GM18519 (cell line): ENCODE results near the gene PEX10.
"Not testable (repeated sequence)": the region's sequence is repeated elsewhere in the genome, so short reads cannot be mapped to it uniquely, and the experiment has no call there.

Experiments used
- ATAC-seq: cut with Tn5 transposase; IDR thresholded peaks from one replicate; pipeline ENCODE4 v1.9.1; 2021; ENCODE audit warnings: mild to moderate bottlenecking, moderate library complexity; ENCODE audit not compliant: unreplicated experiment, low FRiP score

The PEX10 gene

DNA sequence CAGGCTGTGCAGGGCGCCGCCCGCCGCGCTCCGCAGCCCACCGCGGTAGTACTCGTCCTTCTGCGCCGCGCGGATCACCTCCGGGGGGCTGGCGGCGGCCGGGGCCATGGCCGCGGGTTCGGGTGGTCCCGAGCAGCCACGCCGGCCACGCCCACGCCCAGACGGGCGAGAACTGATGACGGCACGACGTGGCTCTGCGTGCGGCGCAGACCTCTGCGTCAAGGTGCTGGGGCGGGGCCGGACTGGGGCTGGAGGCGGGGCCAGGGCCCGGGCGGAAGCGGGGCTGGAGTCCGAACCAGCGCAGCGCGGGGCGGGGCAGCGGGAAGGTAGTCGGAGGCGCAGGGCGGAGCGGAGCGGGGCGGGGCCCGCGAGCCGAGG, at the start of gene PEX10:
PEX10 (minus strand) TSS at position 170 of the 378 bp plus-strand sequence; CDS start at position 108, 62 bp downstream.
- peak; percentile 72 for ATAC-seq

DNA sequence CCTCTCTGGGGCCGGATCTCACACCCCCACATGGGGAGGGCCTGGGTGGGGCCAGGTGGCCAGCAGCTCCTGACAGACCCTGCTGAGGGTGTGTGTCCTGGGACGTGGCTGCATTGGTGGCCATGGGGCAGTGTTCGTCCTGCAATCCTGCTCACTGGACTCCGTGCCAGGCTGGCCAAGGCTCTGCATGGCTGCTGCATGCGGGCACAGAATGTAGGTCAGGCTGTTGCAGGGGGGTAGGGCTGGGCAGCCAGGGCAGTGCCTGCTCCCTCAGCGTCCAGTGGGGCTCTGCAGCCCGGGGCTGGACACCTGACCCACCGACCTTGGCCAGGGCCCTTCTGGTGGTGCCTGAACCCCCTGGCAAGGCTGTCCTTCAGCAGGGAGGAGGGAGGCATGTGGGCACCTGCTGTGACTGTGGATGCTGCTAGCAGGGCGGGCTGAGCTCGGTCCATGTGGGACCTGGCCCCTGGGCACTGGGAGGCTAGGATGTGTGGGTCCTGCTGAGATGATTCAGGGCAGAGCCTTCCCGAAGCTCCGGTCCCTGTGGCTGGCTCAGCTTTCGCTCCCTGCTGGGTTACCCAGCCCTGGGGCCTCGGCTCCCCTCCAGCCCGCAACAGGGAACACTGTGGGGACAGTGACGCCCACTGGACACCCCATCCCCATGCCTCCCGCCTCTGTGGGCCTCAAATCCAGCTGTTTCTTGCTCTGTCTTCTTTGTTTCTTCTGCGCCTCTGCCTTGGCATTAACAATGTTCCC, 48.8 kb upstream of the PEX10 start:
- no peak for ATAC-seq

DNA sequence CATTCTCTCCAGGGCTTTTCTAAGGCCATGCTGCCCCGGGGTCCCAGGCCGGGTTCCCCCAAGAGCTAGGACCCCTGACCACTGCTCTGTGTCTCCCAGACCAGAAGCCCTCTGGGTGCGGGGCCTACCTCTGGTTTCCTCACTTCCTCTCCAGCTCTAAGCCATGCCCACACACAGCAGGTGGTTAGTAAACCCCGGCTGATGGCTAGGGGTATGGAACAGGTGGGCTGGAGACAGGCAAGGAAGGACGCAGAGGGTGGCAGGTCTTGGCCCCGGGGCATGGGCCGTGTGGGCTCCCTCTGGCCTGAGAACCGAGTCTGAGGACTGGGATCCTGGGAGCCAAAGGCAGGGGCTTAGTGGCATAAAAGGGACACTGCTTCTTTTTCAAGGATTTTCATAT, 47.8 kb upstream of the PEX10 start:
- no peak for ATAC-seq

DNA sequence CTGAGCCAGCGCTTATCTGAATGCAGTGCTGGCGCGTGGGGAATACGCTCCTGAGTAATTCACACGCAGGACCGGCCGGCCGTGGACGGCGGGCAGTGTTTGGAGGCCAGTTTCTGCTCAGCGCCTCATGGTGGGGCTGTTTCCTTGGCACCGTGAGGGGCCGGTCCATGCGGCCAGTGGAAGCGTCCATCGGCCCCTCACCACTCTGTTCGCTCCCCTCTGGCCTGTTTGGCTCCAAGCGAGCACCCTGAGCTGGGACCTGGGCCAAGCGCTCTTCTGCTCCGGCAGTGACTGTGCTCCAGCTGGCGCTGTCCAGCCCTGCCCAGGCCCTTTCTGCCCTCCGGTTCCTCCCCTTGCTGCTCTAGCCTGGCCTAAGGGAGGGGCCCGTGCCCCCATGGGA, 47.4 kb upstream of the PEX10 start:
- ATAC-seq = no peak

DNA sequence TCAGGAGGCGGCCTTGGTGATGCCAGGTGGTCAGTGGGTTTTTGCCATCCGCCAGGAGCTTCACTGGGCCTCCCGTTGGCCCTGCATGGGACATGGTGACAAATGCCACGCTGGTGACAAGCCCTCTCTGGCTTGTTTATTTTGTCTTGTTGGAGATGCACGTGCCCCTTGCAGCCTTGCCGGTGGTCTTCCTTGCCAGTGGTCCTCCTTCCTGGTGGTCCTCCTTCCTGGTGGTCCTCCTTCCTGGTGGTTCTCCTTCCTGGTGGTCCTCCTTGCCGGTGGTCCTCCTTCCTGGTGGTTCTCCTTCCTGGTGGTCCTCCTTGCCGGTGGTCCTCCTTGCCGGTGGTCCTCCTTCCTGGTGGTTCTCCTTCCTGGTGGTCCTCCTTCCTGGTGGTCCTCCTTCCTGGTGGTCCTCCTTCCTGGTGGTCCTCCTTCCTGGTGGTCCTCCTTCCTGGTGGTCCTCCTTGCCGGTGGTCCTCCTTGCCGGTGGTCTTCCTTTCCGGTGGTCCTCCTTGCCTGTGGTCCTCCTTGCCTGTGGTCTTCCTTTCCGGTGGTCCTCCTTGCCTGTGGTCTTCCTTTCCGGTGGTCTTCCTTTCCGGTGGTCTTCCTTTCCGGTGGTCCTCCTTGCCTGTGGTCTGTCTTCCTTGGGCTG, 46.9 kb upstream of the PEX10 start:
- not testable (repeated sequence) for ATAC-seq

DNA sequence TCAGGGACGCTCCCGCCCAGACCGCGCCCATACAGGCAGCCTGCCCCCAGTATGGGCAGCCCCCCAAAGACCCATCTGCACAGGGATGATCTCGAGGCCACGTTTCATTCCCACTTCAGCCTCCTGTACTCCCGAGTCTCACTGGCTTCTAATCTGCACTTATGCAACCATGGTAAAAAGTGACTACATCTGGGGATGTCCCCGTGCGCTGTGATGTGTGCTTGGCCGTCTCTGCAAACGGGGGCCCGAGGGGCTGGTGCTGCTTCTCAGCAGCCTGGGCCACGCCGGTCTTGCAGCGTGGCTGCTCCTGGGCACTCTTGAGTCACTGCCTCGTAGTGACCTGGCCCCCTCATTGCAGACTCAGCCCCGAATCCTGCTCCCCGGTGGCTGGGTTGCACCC, 46.3 kb upstream of the PEX10 start:
- ATAC-seq = no peak

DNA sequence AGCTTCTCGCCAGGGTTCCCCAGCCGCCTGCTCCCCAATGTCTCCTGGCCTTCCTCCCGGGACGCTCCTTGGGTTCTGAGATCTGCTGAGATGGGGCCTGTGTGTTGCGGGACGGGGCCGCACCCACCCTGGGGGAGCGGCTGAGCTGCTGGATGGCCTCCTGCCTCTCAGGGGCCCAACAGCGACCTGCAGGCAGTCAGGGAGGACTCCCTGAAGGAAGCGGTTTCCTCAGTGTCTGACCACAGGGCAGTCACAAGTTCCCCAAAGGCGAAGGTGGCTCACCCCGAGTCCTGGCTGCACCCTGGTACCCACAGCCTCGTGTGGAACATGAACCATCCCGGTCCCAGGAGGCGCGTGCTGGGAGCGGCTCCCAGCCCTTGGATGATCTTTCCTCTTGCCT, 45.1 kb upstream of the PEX10 start:
- ATAC-seq = no peak

DNA sequence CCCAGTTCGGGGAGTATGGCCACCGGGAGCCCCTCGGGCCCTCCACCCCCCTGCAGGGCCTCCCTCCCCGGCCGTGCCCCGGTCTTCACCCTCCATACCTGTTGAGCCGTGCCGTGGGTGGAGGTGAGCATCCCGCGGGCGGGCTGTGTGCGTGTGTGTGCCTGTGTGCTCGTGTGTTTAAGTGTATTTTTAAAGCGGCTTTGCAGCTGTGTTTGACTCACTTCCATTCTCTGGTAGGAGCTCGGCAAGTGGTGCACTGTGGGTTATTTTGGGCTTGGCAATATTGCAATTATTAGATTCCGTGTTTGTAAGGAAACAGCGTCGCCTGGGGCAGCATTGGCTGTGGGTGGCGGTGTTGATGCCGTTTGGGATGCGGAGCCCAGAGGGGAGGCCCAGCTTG, 43.4 kb upstream of the PEX10 start:
- no peak for ATAC-seq

DNA sequence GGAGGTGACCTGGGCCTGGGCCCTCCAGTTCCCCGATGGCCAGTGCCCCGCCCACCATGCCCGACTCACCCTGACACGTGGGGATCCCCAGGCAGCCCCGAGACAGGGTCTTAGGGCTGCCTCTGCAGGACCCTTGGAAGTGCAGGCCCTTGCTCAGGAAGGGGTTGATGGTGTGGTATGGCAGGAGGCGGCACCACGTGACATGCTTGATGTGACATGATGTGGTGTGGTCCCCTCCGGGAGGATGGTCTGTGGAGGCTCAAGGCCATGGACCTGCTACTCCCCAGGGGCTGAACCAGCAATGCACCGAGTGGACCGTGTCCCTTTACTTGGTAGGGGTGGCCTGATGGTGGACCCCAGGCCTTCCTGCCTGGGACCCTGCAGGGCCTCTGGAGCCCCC, 41.9 kb upstream of the PEX10 start:
- no peak for ATAC-seq

DNA sequence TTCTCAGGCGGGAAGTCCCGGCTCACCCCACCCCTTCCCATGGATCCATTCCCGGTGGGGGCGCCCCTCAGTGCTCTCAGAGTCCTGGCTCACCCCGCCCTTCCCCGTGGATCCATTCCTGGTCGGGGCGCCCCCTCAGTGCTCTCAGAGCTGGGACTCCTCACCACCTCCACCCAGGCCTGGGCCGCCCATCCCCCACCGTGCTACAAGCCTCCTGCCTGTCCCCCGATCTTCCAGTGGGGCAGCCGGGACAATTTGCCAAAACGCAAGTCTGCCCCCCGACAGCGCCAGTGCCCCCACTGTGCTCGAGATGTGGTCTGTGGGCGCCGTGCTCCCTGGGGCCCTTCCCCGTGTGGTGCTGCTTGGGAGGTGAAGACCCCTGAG, 40.6 kb upstream of the PEX10 start:
- no peak for ATAC-seq

DNA sequence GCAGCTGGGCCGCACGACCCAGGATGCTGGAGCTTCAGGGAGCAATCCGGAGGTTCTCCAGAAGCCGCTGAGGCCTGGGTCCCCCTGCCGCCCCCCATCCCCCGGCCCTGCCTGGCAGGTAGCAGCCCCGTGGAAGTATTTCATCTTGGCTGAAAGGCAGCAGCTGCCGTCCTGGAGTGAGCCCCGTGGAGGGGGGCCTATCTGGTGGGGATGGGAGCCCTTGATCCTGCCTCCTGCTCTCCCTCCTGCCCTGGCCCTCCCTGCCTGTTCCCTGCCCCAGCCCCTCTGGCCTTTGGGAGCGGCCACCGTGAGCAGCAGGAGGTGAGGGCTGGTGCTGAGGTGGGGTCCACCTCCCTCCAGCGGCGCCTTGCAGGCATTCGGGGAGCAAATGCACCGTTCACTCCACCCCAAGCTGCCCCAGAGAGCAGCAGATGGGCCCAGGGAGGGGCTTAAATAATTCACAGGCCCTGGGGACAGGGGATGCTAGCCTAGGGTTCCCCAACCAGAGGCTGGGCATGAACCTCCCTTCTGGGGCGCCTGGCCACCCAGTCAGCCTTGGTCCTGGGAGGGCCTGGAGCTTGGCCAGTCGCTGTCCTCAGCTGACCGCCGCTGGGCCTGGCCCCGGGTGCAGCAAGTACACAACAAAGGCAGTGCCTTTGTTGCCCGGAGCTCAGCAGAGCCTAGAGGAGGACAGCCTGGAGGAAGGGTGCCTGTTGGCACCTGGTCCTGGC, 40.0 kb upstream of the PEX10 start:
- ATAC-seq = no peak

DNA sequence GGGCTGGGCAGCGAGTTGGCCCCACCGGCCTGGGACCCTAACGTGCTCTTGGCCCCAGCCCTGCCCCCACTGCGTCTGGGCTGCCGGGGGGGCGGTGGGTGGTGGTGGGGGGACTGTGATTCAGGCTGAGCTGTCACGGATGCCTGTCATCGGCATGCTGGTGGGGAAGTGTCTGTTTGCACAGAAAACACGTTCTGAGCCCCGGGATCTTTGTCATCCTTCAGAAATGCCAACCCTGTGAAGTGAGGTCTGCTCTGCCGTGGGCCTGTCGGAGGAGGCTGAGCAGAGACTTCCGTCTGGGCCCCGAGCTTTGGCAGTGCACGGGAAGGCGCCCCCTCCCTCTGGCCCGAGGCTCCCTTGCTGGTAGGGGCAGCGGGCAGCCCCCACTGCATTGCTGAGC, 39.4 kb upstream of the PEX10 start:
- ATAC-seq = no peak

DNA sequence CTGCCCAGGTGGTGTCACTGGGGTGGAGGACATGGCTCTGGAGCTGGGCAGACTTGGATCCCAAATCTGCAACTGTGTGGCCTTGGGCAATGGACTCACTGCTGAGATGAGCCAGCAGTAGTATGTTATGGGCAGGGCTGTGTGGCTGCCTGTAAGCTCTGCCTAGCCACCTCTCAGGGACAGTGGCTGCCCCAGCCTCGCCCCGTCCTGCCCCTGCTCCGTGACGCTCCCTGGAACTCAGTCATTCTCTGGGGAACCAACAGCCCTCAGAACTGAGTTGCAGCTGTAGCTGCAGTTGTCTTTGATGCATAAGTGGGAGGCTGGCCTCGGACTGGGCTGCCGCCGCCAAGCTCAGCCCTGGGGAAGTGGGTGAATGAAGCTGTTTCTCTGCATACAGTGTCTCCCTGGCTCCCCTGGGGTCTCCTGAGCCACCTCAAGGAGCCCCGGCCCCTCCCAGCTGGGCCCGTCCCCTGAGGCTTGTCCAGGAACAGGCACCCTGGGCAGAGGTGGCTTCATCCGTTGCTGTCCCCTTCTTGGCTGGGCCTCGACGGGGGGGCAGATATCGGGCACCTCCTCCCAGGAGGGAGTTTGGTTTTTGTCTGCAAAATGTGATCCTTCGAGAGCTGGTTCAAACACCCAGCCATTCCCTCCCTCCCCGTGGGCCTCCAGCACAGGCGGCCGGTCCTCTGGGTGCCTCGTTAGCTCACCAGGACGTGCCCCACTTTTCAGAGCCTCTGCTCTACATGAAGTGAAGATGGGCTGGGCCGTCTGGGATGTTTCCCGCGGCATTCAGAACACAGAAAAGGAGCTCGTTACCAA, 37.5 kb upstream of the PEX10 start:
- no peak for ATAC-seq

DNA sequence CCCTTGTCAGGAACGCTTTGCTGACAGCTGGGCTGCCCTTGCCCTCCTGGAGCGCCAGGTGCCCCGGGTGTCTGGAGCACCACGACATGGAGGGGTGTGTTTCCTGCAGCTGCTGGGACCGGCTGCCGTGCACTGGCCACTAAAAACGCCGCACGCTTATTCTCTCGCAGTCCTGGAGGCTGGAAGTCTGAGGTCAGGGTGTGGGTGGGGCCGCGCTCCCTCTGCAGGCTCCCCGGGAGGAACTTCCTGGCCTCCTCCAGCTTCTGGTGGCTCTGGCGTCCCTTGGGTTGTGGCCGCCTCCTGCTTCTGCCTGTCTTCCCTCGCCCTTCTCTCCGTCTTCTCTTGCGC, 35.7 kb upstream of the PEX10 start:
- no peak for ATAC-seq

DNA sequence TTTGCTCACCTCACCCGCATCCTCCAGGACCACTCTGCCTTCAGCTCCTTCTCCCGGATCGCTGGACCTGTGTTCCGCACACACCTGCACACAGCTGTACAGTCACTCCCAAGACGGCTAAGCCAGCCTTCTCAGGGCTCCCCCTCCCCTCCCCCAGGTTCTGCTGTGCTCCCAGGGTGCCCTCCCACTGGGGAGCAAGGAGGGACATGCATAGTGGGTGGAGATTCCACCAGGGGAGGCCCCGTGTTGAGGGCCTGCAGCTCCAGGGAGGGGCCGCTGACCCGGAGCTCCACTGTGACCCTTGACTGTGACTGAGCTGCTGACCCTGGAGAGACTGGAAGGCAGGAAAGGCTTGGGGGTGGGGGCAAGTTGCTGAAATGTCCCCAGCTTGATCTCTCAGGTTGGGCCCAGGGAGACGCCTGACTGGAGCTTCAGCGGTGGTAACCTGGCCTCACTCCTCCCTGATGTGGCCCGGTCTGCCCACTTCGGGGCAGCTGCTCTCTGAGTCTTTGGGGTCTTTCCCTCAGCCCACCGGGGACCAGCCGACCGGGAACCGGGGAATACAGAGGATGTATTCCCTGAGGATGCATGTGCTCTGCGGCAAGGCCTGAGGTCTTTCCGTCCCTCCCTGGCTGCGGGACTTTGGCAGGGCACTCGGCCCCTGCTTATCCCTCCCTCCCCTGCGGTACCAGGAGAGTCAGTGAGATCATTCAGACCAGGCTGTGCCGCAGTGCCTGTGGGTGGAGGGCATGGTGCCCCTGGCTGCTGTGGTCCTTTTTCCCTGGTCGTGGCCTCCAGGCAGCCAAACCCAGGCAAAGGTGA, 35.1 kb upstream of the PEX10 start:
- ATAC-seq = no peak

DNA sequence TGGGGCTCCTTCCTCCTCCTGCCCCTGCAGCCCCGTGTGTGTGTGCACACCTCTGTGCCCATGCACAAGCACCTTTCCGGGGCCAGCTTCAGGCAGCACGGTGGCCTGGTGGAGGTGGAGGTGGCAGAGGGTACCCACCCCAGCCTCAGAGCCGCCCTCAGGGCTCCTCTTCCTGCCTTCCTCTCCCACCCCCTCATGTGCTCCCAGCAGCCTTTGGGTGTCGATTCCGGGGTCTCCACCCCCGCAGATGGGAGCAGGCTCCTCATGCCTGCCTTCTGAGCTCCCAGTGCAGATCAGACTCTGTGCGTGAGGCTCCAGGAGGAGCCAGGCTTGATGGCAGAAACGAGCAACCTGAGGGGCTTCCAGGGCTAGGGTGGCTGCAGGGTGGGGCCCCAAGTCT, 34.5 kb upstream of the PEX10 start:
- ATAC-seq = no peak

DNA sequence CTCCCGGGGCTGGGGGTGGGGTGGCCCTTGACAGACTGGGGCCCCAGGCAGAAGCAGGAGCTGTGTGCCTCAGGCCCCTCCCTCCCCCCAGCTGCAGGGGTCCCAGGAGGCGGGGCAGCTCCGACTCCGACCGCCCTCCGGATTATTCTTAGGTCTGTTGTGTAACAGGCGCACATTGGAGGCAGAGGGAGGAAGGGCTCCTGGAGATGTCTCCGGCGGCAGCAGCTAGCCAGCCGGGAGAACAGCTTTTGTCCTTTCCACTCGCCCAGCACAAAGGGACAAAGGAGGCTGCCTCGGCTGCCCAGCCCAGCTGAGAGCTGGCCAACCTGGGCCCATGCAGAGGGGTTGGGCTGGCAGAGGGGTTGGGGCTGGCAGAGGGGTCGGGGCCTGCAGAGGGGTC, 34.0 kb upstream of the PEX10 start:
- ATAC-seq = no peak

DNA sequence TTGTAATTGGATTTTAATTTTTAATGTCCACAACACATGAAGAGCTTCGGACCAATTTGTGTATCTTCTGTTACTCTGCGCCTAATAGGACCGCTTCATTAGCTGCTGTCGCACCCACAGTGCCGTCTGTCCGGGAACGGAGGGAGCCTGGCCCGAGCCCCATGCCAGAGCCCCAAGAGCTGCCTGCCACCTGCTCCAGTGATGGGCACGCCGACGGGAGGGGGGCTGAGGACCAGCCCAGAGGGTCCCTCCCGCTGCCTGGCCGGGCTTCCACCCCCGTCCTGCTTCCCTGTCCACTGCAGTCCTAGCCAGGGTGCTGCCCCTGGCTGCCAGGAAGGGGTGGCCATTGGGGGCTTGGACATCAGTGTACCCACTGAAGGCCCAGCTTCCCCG, 33.5 kb upstream of the PEX10 start:
- no peak for ATAC-seq

DNA sequence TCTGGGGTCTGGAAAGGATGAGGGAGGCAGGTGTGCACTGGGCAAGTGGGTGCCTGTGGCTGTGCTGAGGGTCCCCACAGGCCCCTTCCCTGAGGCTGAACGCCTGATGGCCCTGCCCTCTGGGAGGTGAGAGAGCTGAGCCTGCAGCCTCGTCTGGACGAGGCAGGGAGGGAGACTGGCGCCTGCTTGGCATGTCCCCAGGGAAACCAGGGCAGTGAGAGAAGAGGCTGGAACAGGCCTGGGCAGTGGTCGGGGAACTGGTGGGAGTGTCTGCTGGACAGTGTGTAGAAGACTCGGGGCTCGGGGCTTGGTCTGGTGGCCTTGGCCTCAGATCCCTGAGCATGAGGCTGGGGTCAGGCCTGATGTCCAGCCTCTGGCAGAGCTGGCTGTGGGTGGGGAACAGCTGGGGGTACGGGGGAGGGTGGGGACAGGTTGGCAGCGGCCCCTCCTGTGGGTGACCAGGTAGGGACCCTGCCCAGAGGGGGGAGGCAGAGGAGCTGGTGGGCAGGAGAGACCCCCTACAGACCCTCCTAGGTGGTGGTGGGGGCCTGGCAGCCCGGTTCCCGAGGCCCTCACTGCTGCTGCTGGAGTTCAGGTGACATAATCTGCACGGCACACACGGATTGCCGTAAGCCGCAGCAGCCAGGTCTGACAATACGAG, 32.9 kb upstream of the PEX10 start:
- ATAC-seq = no peak

DNA sequence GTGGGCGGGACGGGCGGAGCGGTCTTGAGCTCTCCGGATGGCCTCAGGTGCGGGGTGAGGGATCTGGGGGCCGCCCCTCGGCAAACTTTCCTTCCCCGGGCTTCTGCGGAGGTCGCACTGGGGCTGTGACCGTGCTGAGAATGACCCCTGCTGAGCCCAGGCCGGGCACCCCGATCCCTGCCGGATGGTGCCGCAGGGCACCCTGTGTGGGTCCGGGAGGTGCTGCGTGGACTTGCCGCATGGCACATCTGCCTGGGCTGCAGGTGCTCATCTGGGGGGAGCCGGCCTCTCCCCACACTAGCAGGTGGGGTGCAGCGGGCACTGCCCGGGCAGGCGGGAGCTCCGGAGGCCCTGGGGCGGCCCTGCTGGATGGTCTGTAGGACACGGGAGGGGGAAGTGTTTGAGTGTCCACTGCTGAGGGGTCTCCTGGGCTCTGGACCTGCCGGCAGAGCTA, 31.8 kb upstream of the PEX10 start:
- ATAC-seq = no peak
